ENCODE results near the gene MIGA2.

DNA sequence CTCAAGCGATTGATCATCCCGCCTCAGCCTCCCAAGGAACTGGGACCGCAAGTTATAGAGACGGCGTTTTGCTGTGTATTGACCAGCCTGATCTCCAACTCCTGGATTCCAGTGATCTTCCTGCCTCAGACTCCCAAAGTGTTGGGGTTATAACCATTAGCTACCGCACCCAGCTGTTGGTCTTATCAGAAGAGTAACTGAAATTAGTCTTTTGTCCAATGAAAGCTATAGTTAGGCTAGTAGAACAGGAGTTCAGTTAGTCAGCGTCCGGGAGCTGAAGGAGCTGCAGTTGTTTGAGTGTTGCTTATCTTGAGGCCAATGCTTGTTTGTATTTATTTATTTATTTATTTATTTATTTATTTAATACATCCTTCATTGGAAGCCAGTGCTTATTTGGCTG lies 3.2 kb upstream of the MIGA2 start:
- TF ChIP-seq BHLHE40 (IDR thresholded peaks at IDR 0.05; ENCODE audit: low read depth, low read length), result no peak
- TF ChIP-seq, protein P1, sequence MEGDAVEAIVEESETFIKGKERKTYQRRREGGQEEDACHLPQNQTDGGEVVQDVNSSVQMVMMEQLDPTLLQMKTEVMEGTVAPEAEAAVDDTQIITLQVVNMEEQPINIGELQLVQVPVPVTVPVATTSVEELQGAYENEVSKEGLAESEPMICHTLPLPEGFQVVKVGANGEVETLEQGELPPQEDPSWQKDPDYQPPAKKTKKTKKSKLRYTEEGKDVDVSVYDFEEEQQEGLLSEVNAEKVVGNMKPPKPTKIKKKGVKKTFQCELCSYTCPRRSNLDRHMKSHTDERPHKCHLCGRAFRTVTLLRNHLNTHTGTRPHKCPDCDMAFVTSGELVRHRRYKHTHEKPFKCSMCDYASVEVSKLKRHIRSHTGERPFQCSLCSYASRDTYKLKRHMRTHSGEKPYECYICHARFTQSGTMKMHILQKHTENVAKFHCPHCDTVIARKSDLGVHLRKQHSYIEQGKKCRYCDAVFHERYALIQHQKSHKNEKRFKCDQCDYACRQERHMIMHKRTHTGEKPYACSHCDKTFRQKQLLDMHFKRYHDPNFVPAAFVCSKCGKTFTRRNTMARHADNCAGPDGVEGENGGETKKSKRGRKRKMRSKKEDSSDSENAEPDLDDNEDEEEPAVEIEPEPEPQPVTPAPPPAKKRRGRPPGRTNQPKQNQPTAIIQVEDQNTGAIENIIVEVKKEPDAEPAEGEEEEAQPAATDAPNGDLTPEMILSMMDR (conservative IDR thresholded peaks at IDR 0.05; ENCODE audit: low read depth, low read length), result no peak
- no peak for TF ChIP-seq SMC3 (IDR thresholded peaks at IDR 0.05; ENCODE audit: low read depth, low read length)
- no peak for TF ChIP-seq FOS (IDR thresholded peaks at IDR 0.05; ENCODE audit: low read depth, low read length)
- TF ChIP-seq POLR2A (IDR thresholded peaks at IDR 0.05; ENCODE audit: low read depth, low read length), result no peak
- TF ChIP-seq RFX5 (IDR thresholded peaks at IDR 0.05; ENCODE audit: low read depth, low read length), result no peak
- TF ChIP-seq NFE2L2 (IDR thresholded peaks at IDR 0.05; ENCODE audit: low read depth, low read length), result no peak
- TF ChIP-seq, protein P2, sequence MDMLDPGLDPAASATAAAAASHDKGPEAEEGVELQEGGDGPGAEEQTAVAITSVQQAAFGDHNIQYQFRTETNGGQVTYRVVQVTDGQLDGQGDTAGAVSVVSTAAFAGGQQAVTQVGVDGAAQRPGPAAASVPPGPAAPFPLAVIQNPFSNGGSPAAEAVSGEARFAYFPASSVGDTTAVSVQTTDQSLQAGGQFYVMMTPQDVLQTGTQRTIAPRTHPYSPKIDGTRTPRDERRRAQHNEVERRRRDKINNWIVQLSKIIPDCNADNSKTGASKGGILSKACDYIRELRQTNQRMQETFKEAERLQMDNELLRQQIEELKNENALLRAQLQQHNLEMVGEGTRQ (IDR thresholded peaks at IDR 0.05; ENCODE audit: low read depth, low read length), result no peak
- TF ChIP-seq CEBPB (IDR thresholded peaks at IDR 0.05; ENCODE audit: low read depth, low read length), result no peak
- TF ChIP-seq, protein P3, sequence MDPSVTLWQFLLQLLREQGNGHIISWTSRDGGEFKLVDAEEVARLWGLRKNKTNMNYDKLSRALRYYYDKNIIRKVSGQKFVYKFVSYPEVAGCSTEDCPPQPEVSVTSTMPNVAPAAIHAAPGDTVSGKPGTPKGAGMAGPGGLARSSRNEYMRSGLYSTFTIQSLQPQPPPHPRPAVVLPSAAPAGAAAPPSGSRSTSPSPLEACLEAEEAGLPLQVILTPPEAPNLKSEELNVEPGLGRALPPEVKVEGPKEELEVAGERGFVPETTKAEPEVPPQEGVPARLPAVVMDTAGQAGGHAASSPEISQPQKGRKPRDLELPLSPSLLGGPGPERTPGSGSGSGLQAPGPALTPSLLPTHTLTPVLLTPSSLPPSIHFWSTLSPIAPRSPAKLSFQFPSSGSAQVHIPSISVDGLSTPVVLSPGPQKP (IDR thresholded peaks at IDR 0.05; ENCODE audit: borderline replicate concordance, low read depth, low read length), result no peak

Measured in IMR-90 (cell line).